MM.1S (cell line): ENCODE results near the gene PASK.

Experiments
- CTCF ChIP-seq: fragments of 300-600 bp; sonication (generic); IDR thresholded peaks from 2 replicates; pipeline ENCODE4 v1.5.1; 2016; ENCODE audit warnings: antibody characterized with exemption, low read length, mixed read lengths
- EZH2 ChIP-seq: fragments of 300-600 bp; sonication (generic); optimal IDR thresholded peaks from 2 replicates; pipeline ENCODE3; 2017; ENCODE audit warnings: low read depth, mild to moderate bottlenecking, antibody characterized with exemption, low read length, mixed read lengths
- EZH2phosphoT487 ChIP-seq: fragments of 300-600 bp; sonication (generic); IDR thresholded peaks from 2 replicates; pipeline ENCODE4 v1.6.1; 2018; ENCODE audit warnings: antibody characterized with exemption, low read length

DNA sequence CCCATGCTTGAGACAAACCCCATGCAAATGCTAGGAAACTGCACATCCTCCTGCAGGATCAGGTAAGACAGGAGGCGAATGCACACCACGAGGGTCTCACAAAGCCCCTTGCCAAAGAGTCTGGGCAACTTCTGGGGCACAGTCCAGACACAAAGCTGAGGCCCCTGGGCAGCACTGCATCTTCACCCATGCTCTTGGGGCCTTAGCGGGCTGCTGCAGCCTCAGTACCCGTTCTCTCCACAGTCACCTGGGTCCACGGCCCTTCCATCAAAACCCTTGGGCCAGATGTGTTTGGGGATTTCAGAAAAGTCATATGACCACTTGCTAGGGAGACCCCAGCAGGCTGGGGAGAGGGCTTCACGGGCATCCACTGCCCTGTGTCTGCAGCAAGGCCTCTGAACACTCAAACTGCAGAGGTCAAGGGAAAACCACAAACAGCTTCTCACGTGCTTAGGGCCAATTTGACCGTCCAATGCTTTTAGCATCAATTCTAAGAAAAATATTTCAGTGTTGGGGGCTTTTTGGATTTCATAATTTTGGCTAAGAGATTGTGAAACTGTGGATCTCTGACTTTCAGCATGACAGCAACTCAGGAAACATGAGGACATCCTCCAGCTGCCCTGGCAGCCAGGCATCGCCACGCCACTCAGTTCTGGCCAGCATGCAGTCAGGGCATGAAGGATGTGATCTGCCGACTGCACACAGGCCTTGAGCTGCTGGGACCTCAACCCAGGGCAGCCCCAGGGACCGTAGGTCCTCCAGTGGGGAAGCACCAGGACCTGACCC, 20.0 kb downstream of the PASK start:
- no peak for TF ChIP-seq EZH2
- no peak for TF ChIP-seq CTCF
- TF ChIP-seq EZH2phosphoT487: no peak
